ENCODE results near the gene CDH4.

Gene CDH4

GRCh38 chr20:61291166-61291829 is 39.2 kb downstream of the CDH4 start:
- no peak overlapping the region for H3K4me3 ChIP-seq (ENCODE audit: low read depth, low read length)
- in situ Hi-C loops (cut with HindIII; ENCODE audit: low sequenced_read_pairs), result no loop called here
- DNase-seq (ENCODE audit: low read depth, low spot score), result no peak
- no peak for TF ChIP-seq CTCF (IDR thresholded peaks at IDR 0.05; ENCODE audit: low read depth, low read length)

DNA sequence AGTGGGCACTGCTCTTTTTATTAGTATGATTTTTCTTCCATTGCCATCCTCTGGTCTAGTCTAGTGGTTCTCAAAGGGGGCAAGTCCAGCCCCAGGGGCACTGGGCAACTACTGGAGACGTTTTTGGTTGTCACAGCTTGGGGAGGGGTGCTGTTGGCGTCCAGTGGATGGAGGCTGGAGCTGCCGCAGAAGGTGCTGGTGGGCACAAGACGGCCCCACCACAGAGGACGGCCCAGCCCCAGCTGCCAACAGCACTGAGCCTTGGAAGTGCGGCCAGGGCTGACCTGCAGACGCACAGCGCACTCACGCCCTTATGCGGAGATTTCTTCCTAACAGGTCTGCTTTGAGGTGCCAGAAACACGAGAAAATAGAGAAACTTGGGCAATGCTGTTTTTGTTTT is 40.3 kb downstream of the CDH4 start:
- in situ Hi-C loops (cut with HindIII; ENCODE audit: low sequenced_read_pairs), result no loop called here
- DNase-seq (ENCODE audit: low read depth, low spot score), result no peak
- no peak for TF ChIP-seq CTCF (IDR thresholded peaks at IDR 0.05; ENCODE audit: low read depth, low read length)
- H3K4me3 ChIP-seq (ENCODE audit: low read depth, low read length), result no peak overlapping the region

GRCh38 chr20:61292821-61293612 is 41.0 kb downstream of the CDH4 start:
- no peak for TF ChIP-seq CTCF (IDR thresholded peaks at IDR 0.05; ENCODE audit: low read depth, low read length)
- no peak for DNase-seq (ENCODE audit: low read depth, low spot score)
- H3K4me3 ChIP-seq (ENCODE audit: low read depth, low read length), result no peak overlapping the region
- in situ Hi-C loops (cut with HindIII; ENCODE audit: low sequenced_read_pairs), result no loop called here

- DNase-seq (ENCODE audit: low read depth, low spot score), result no peak
- no peak for TF ChIP-seq CTCF (IDR thresholded peaks at IDR 0.05; ENCODE audit: low read depth, low read length)
- in situ Hi-C loops (cut with HindIII; ENCODE audit: low sequenced_read_pairs), result no loop called here
- H3K4me3 ChIP-seq (ENCODE audit: low read depth, low read length), result no peak overlapping the region
These were observed 41.9 kb downstream of the CDH4 start for GRCh38 chr20:61293951-61294350.

- no peak overlapping the region for H3K4me3 ChIP-seq (ENCODE audit: low read depth, low read length)
- in situ Hi-C loops (cut with HindIII; ENCODE audit: low sequenced_read_pairs), result no loop called here
- no peak for DNase-seq (ENCODE audit: low read depth, low spot score)
- no peak for TF ChIP-seq CTCF (IDR thresholded peaks at IDR 0.05; ENCODE audit: low read depth, low read length)
These were observed 43.2 kb downstream of the CDH4 start for GRCh38 chr20:61295249-61295648.

DNA sequence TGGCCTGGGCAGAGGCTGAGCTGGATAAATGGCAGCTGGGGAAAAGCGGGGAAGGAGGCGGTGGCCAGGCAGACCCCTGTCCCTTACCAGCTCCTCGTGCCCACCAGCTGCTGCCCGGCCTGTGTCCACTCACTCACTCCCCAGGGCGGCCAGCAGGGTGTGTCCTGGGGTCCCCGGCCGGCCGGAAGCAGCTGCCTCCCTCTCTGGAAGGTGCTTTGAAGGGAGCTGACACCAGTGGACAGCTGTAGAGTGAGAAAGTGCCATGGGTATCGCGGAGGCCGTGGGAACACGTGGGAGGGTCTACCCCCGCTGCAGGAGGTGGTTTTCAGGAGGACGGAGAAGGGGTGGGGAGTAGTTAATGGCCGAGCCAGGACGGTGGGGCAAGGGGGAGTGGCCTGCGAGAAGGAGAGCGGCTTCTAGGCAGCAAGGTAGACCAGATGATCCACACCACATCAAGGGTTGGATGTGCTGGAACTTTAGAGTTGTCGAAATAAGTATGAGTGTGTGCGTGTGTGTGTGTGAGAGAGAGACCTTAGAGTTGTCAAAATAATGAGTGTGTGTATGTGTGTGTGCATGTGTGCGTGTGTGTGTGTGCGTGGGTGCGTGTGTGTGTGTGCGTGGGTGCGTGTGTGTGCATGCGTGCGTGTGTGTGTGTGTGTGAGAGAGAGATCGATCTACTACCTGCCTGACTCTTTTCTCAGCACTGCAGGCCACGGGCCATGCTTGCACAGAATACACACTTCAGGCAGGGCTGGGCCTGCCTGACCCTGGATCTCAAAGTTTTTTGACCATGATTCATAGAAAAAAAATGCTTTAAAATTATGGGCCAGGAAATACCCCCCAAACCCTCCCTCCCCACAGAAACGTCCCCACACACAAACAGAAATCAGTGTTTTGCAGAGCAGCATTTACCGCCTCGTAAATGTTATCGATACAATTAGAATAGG is 43.9 kb downstream of the CDH4 start:
- TF ChIP-seq CTCF (IDR thresholded peaks at IDR 0.05; ENCODE audit: low read depth, low read length), result no peak
- in situ Hi-C loops (cut with HindIII; ENCODE audit: low sequenced_read_pairs), result no loop called here
- no peak for DNase-seq (ENCODE audit: low read depth, low spot score)
- H3K4me3 ChIP-seq (ENCODE audit: low read depth, low read length), result no peak overlapping the region

Measured in astrocyte of the spinal cord (primary cell).